ENCODE results near the gene CDKN1B.

DNA sequence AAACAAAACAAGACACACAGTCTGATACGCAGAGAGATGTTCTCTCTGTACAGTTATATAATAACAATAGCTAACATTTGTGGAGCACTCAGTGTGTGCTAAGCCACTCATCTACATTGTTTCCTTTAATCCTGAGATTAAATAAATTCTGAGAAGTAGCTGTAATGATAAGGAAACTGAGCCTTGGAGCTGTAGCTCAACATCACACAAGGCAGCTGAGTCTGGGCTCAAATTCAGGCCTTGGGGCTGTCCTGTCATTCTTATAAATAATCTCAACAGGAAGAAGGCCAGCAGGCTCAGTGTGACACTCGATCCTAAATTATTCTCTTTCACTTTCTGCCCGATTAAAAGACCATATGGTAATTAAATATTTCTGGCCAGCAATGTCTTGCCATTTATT, 24.5 kb downstream of the CDKN1B start:
- no peak for TF ChIP-seq GATA3 (IDR thresholded peaks at IDR 0.05; ENCODE audit: low read depth, low read length)
- no peak for TF ChIP-seq GATA2 (IDR thresholded peaks at IDR 0.05; ENCODE audit: low read depth, low read length)
